K562 (cell line): ENCODE data around the gene PTPRB. TPM values are rescaled to one million over a fixed set of nuclear protein-coding genes. Genes with fewer than 3 reads are reported as not detected.

ENCODE experiments used
- ATAC-seq: fragments of 200-7000 bp; cut with Tn5 transposase; 3 replicates; pipeline ENCODE4 v1.9.1; 2020; ENCODE audit warnings: moderate library complexity
- BruUV-seq: library from RNA; stranded (reverse); fragments of 400-500 nt; replicated peaks from 2 replicates; lab custom pipeline; 2021; lab: Mats Ljungman, UMichigan
- CTCF ChIA-PET: fragments of 300-600 bp; formaldehyde crosslinking; extraction: SDS; loops from one replicate; lab custom pipeline; 2021; ENCODE audit warnings: low intra/inter-chr PET ratio; lab: Yijun Ruan, JAX
- POLR2A ChIA-PET: fragments of 300-600, 350-650 bp; sonication (Branson Sonifier 250); formaldehyde crosslinking; extraction: SDS; loops from one replicate; lab custom pipeline; 2021; ENCODE audit warnings: antibody characterized with exemption, inconsistent platforms; lab: Yijun Ruan, JAX
- DNase-seq, 4 experiments: peaks; one replicate each; pipeline versions ENCODE4 v3.0.0 to v3.0.0-alpha.2; 2011 to 2018; ENCODE audit warnings: low spot score in 3 of 4, mixed read lengths in 3 of 4; ENCODE audit errors: extremely low read depth in 1 of 4
- FAIRE-seq: peaks from 2 replicates; lab custom pipeline; 2011; peaks lifted over from hg19 to GRCh38; lab: Jason Lieb, UNC
- H2AFZ ChIP-seq: 2 replicates; pipeline ENCODE4 v1.6.0; 2011; ENCODE audit warnings: low read depth, low read length, control low read depth, inconsistent platforms
- H3K27ac ChIP-seq: fragments of 200-600 bp; 3 replicates; pipeline ENCODE4 v1.8.0; 2011; ENCODE audit warnings: low read depth, mild to moderate bottlenecking, control low read depth, inconsistent platforms, low read length, moderate library complexity, mixed read lengths; ENCODE audit errors: extremely low read depth
- H3K27me3 ChIP-seq, 2 experiments: fragments of 300-600 bp in 1 of 2; 2 replicates in 1 of 2; 3 replicates in 1 of 2; pipeline versions ENCODE4 v1.6.0 to v1.8.0; 2011; ENCODE audit warnings: inconsistent platforms in 2 of 2, low read length in 2 of 2, mild to moderate bottlenecking in 1 of 2, mixed read lengths in 1 of 2, moderate library complexity in 1 of 2; ENCODE audit not compliant: control insufficient read depth in 2 of 2, insufficient read depth in 2 of 2
- H3K36me3 ChIP-seq: fragments of 300-600 bp; 3 replicates; pipeline ENCODE4 v1.8.0; 2011; ENCODE audit warnings: mild to moderate bottlenecking, low read length, inconsistent platforms; ENCODE audit not compliant: control insufficient read depth, insufficient read depth
- H3K4me1 ChIP-seq, 2 experiments: fragments of 200-600 bp in 1 of 2; replicated peaks in 1 of 2; 2 replicates in 1 of 2; 3 replicates in 1 of 2; pipeline versions ENCODE4 v1.5.1 to v1.8.0; 2011; ENCODE audit warnings: inconsistent platforms in 2 of 2, low read length in 2 of 2, mild to moderate bottlenecking in 1 of 2, mixed read lengths in 1 of 2, moderate library complexity in 1 of 2; ENCODE audit not compliant: control insufficient read depth in 2 of 2, insufficient read depth in 2 of 2
- H3K4me2 ChIP-seq: 2 replicates; pipeline ENCODE4 v1.6.1; 2011; ENCODE audit warnings: low read length, control low read depth, inconsistent platforms, mixed read lengths; ENCODE audit not compliant: insufficient read depth
- H3K4me3 ChIP-seq: fragments of 200-600 bp; sonication (generic), shearing (Covaris generic); 2 replicates; pipeline ENCODE4 v1.5.1; 2016; ENCODE audit warnings: control low read depth, inconsistent platforms
- H3K79me2 ChIP-seq: fragments of 200-600 bp; 3 replicates; pipeline ENCODE4 v1.8.0; 2011; ENCODE audit warnings: low read length, inconsistent platforms; ENCODE audit not compliant: control insufficient read depth, insufficient read depth
- H3K9ac ChIP-seq, 2 experiments: 2 replicates each; pipeline versions ENCODE4 v1.6.0 to v1.6.1; 2011; ENCODE audit warnings: low read depth in 2 of 2, low read length in 2 of 2, control low read depth in 1 of 2, inconsistent platforms in 1 of 2, mild to moderate bottlenecking in 1 of 2, mixed read lengths in 1 of 2; ENCODE audit not compliant: insufficient read depth in 1 of 2
- H3K9me1 ChIP-seq: one replicate; pipeline ENCODE4 v1.6.0; 2011; ENCODE audit warnings: inconsistent platforms, mild to moderate bottlenecking, low read length, moderate library complexity; ENCODE audit not compliant: control insufficient read depth, insufficient read depth
- H3K9me3 ChIP-seq: replicated peaks from 2 replicates; pipeline ENCODE4 v1.5.1; 2011; ENCODE audit warnings: low read depth, low read length, inconsistent platforms; ENCODE audit not compliant: control insufficient read depth, insufficient read depth
- H4K20me1 ChIP-seq: replicated peaks from 2 replicates; pipeline ENCODE4 v1.6.1; 2011; ENCODE audit warnings: low read length, inconsistent platforms, mixed read lengths; ENCODE audit not compliant: control insufficient read depth, insufficient read depth
- CBX3 ChIP-seq, 2 experiments: IDR thresholded peaks; 1 replicate in 1 of 2; 2 replicates in 1 of 2; pipeline ENCODE4 v1.6.1; 2012; ENCODE audit warnings: inconsistent platforms in 2 of 2, low read length in 2 of 2, borderline replicate concordance in 1 of 2, control low read depth in 1 of 2
- CREM ChIP-seq: IDR thresholded peaks from 2 replicates; pipeline ENCODE4 v1.6.1; 2014; ENCODE audit warnings: antibody characterized with exemption, low read depth
- MTA2 ChIP-seq: fragments of 450-650 bp; IDR thresholded peaks from 2 replicates; pipeline ENCODE4 v1.6.1; 2016; ENCODE audit warnings: low read depth
- NCOR1 ChIP-seq: fragments of 450-650 bp; IDR thresholded peaks from 2 replicates; pipeline ENCODE4 v1.6.1; 2016; ENCODE audit warnings: mild to moderate bottlenecking, moderate library complexity
- ZBTB11 ChIP-seq, 3 experiments: fragments of 200-800 bp in 1 of 3; fragments of 250-450 bp in 1 of 3; fragments of 450-650 bp in 1 of 3; sonication (Bioruptor Pico) in 1 of 3; sonication (Bioruptor generic) in 1 of 3; formaldehyde crosslinking in 1 of 3; IDR thresholded peaks; 2 replicates each; pipeline versions ENCODE4 v1.6.1 to v1.8.0; 2016 to 2022; ENCODE audit warnings: mild to moderate bottlenecking in 2 of 3, missing genetic modification characterization in 2 of 3, missing compliant biosample characterization in 1 of 3, moderate library complexity in 1 of 3
- ZNF121 ChIP-seq: sonication (generic); formaldehyde crosslinking; conservative IDR thresholded peaks from 2 replicates; pipeline ENCODE4 v1.8.0; 2022; ENCODE audit warnings: missing genetic modification reagents
- ZNF140 ChIP-seq: fragments of 250-450 bp; sonication (Bioruptor Pico); IDR thresholded peaks from 2 replicates; pipeline ENCODE4 v1.8.0; 2021; ENCODE audit warnings: moderate library complexity, mild to moderate bottlenecking, inconsistent platforms
- ZNF347 ChIP-seq: fragments of 450-650 bp; formaldehyde crosslinking; IDR thresholded peaks from 2 replicates; pipeline ENCODE4 v1.4.0; 2020; ENCODE audit warnings: low read depth, mild to moderate bottlenecking, moderate library complexity
- ZNF766 ChIP-seq: fragments of 200-800 bp; sonication (Bioruptor generic); conservative IDR thresholded peaks from 2 replicates; pipeline ENCODE4 v1.6.1; 2016; ENCODE audit warnings: missing genetic modification characterization, missing compliant biosample characterization
- ZZZ3 ChIP-seq: fragments of 450-650 bp; IDR thresholded peaks from 2 replicates; pipeline ENCODE4 v1.6.1; 2016; ENCODE audit warnings: antibody characterized with exemption, mild to moderate bottlenecking, moderate library complexity
- WGBS: fragments of 100-300 bp; shearing (Covaris generic); methylation state at CpG from one replicate; pipeline ENCODE4 v1.1.6; 2016; ENCODE audit warnings: low coverage, mixed read lengths; ENCODE audit not compliant: insufficient coverage; ENCODE audit errors: missing lambda C conversion rate; 5-methylcytosine and 5-hydroxymethylcytosine counted together
- in situ Hi-C: fragments of 300-500 bp; cut with MboI; formaldehyde crosslinking; loops from 4 replicates; pipeline ENCODE4 v1.15.0; 2018; ENCODE audit warnings: inconsistent platforms, mixed read lengths
- intact Hi-C: fragments of 100-400 bp; cut with micrococcal nuclease; formaldehyde crosslinking; loops from 2 replicates; pipeline ENCODE4 v1.14.2; 2022
- polyA plus RNA-seq, 8 experiments: library from polyadenylated mRNA; depleted of rRNA in 4 of 8; stranded (reverse) in 5 of 8; unstranded in 3 of 8; fragments of >200 nt; fragmentation: Nextera tagmentation in 2 of 8; fragmentation: Illumina TruSeq in 1 of 8; extraction: Ambion mirVana in 2 of 8; extraction: Trizol in 1 of 8; gene quantifications; 2 replicates each; pipeline versions ENCODE4 v1.2.1 to v1.2.3, GENCODE V29; 2011 to 2014; ENCODE audit warnings: inconsistent platforms in 1 of 8, missing spikeins in 1 of 8
- total RNA-seq, 7 experiments: library from RNA; depleted of rRNA in 6 of 7; stranded (reverse); fragments of >200 nt in 6 of 7; fragmentation: Illumina TruSeq in 2 of 7; extraction: Trizol in 2 of 7; gene quantifications; 2 replicates each; pipeline versions ENCODE4 v1.2.1 to v1.2.3, GENCODE V29; 2011 to 2021; ENCODE audit warnings: low replicate concordance in 1 of 7

The PTPRB gene
- total and polyA plus RNA-seq, 9 of the 15 experiments (the other 6 are each of a cell fraction or from before 2014, with no cell fraction given): 0.46 to 5.9 (median 3.1) TPM

DNA sequence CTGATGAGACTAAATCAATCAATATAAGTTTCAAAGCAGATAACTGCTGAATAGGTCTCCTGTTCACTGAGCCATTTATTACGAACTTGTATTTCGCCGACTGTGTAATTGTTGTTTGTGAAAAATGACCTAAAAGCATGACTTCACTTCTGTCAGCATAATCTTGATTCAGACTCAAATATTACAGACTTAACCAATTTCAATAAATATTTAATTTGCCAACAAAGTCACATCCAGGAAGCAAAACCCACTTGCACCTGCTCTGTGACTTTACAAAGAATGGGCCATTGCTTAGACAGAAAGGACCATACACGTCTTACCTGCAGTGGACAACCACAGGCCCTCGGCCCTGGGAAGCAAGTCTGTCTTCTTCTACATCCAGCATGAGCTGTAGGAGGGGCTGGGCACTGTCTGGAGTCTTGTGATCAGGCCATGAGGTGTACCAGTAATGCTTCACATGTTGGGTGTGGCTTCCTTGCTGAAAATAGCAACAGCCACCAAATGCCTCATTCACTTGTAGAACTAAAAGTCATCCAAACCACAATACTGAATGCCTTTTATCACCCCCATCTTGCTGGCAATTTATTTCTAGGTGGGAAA, 23.5 kb upstream of the PTPRB start (continued):
- TF ChIP-seq NCOR1: peak; percentile 63
- no peak; the same call in 1 of the 2 replicates for TF ChIP-seq MTA2
- no peak for TF ChIP-seq ZZZ3

DNA sequence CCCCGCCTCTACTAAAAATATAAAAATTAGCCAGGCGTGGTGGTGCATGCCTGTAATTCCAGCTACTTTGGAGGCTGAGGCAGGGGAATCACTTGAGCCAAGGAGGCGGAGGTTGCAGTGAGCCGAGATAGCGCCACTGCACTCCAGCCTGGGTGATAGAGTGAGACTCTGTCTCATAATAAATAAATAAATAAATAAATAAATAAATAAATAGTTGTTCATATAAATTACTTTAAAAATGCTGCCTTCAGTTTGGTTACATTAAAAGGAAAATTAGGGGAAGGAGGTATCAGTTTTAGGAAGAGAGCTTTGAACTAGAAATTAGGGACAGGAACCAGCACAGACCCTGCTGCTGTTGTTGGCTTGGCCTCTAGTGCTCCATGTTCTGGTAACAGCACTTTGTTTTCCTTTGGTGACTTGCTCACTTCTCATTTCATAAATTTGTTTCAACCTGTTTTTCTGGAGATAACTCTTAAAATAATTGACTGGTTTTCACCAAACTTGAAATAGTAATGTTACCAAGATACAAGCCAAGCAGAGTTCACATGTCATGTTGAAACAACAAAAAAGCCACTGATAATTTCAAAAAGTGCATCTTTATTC, 22.9 kb upstream of the PTPRB start:
- BruUV-seq: no TSS peak
- Histone ChIP-seq H3K9ac (peak overlapping the region in 1 of 2 experiments; percentile 74; a peak in 2 of 4 replicates), H3K9me1 (no peaks in the 10 kb centered on the region), H3K4me2 (peak overlapping the region; percentile 69), H3K4me1 (peaks cover 4 to 43% of the 10 kb centered on the region in 2 experiments), H2AFZ (peak overlapping the region; percentile 70), H3K27me3 (no peaks in the 10 kb centered on the region), H3K4me3 (peak overlapping the region; percentile 33), H3K79me2 (peaks cover 7% of the 10 kb centered on the region), H3K36me3 (peaks cover 9% of the 10 kb centered on the region; the same call in 1 of the 3 replicates), H4K20me1 (no peaks in the 10 kb centered on the region), H3K9me3 (no peaks in the 10 kb centered on the region), H3K27ac (peak overlapping the region; percentile 81)
- WGBS: 11% methylated on average over 5 of the region's 5 CpGs
- DNase-seq (no peak), FAIRE-seq (no peak), ATAC-seq (peak; percentile 45)
- POLR2A ChIA-PET: interaction anchor here (0.5 to 2.7 kb wide), 8 partner anchors 9 to 666 kb away, joined by 3 to 15 read pairs (median 4); no protein-coding TSS in a partner anchor
- CTCF ChIA-PET: no interaction called here
- intact Hi-C loops (loop anchor here (5.0 kb wide), 1 partner anchor 53 kb away; no protein-coding TSS in a partner anchor), in situ Hi-C loops (no loop called here)
- TF ChIP-seq ZNF766 (CRISPR knock-in tag) (peak; percentile 37; the same call in 1 of the 2 replicates), CBX3 (IDR thresholded peaks at IDR 0.05; ENCODE audit: borderline replicate concordance in 1 of 2, low read length in 2 of 2) (no peak), CREM (no peak), ZNF140 (CRISPR knock-in tag) (no peak), ZBTB11 (CRISPR knock-in tag; IDR thresholded peaks at IDR 0.05) (peak in 1 of 3 experiments; percentile 37; a peak in 1 of 6 replicates), ZNF121 (CRISPR knock-in tag) (no peak), ZNF347 (no peak)
